KOPT-K1 (cell line): ENCODE measurements around the gene C10orf105.

Source experiments
- H3K27ac ChIP-seq: fragments of 200-600 bp; sonication (generic); 2 replicates; pipeline ENCODE4 v1.5.1; 2016; ENCODE audit warnings: antibody characterized with exemption, mild to moderate bottlenecking, low read depth, low read length; ENCODE audit not compliant: poor library complexity, severe bottlenecking
- H3K36me3 ChIP-seq: fragments of 200-600 bp; sonication (generic); 2 replicates; pipeline ENCODE4 v1.5.1; 2017; ENCODE audit warnings: antibody characterized with exemption, mild to moderate bottlenecking, low read length, moderate library complexity; ENCODE audit not compliant: insufficient read depth
- H3K9me3 ChIP-seq: fragments of 200-600 bp; sonication (generic); 2 replicates; pipeline ENCODE4 v1.5.1; 2017; ENCODE audit warnings: antibody characterized with exemption, low read length, mild to moderate bottlenecking; ENCODE audit not compliant: insufficient read depth, poor library complexity, severe bottlenecking

The C10orf105 gene

GRCh38 chr10:71745664-71746250, 26.2 kb upstream of the C10orf105 start:
- Histone ChIP-seq H3K36me3 (peaks cover 11% of the 10 kb centered on the region), H3K27ac (peak overlapping the region; percentile 100), H3K9me3 (no peaks in the 10 kb centered on the region)

DNA sequence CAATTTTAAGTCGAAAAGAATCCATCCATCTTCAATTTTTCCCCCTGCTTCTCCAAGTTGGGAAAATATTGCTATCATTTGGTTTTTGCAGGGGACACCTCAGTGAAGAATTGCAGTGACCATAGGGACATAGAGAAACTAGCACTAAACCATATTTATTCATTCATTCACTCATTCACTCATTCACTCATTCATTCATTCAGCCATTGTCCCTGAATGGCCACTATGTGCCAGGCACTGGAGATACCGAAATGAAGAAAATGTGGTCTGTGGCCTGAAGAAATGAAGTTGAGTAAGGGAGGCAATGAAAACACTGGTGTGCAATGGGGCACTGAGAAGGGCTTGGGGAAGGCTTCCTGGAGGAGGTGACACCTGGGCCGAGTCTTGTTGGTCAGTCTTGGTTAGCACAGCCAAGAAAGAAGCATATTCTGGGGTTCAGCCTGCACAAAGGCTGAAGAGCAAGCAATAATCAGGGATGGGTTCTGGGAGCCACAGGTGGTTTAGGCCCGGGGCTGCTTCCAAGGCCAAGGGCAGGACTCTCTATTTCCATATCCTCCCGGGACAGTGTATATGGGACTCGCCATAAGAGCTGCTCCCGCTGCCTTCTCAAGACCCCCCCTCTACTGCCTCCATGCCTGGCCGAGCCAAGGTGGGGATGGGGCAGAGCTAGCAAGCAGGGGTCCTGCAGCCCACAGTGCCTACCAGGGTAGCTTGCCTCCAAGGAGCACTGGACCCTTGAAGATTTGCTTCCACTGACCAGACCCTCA, 25.5 kb upstream of the C10orf105 start:
- no peaks in the 10 kb centered on the region for H3K9me3 ChIP-seq
- peak overlapping the region; percentile 100 for H3K27ac ChIP-seq
- peaks cover 5% of the 10 kb centered on the region for H3K36me3 ChIP-seq

- Histone ChIP-seq H3K27ac (peak overlapping the region; percentile 66), H3K9me3 (no peaks in the 10 kb centered on the region), H3K36me3 (no peaks in the 10 kb centered on the region)
Measured at GRCh38 chr10:71743866-71744265, 24.3 kb upstream of the C10orf105 start.

DNA sequence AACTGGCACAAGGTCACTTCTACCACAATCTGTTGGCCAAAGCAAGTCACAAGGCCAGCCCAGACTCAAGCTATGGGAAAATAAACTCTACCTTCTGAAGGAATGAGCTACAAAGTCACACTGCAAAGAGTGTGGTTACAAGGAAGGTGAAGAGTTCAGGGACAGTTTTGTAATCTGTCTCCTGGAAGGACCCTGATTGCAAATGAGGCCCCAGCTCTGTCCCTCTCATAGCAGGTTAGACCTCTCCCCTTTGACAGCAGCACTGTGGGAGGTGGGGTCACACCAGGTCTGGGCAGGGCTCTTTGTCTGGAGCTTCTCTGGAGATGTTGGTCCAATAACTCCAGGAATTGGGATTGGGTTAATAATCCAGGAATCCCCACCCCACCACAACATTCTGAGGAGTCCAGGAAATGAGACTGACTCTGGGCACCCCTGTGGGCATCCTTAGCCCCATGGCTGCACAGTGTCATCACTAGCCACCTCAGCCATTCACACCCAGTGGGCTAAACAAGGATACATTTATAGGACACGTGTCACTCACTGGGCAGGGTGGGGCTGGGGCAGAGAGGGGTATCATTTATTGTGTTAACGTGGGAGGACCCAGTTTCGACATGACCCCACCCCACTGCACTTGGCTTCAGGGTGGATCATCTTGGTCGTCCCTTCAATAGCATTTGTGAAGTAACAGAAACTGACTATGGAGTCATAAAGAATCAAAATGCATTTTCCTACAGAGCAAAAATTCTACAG, 23.7 kb upstream of the C10orf105 start:
- Histone ChIP-seq H3K36me3 (no peaks in the 10 kb centered on the region), H3K27ac (peak overlapping the region; percentile 66), H3K9me3 (no peaks in the 10 kb centered on the region)

DNA sequence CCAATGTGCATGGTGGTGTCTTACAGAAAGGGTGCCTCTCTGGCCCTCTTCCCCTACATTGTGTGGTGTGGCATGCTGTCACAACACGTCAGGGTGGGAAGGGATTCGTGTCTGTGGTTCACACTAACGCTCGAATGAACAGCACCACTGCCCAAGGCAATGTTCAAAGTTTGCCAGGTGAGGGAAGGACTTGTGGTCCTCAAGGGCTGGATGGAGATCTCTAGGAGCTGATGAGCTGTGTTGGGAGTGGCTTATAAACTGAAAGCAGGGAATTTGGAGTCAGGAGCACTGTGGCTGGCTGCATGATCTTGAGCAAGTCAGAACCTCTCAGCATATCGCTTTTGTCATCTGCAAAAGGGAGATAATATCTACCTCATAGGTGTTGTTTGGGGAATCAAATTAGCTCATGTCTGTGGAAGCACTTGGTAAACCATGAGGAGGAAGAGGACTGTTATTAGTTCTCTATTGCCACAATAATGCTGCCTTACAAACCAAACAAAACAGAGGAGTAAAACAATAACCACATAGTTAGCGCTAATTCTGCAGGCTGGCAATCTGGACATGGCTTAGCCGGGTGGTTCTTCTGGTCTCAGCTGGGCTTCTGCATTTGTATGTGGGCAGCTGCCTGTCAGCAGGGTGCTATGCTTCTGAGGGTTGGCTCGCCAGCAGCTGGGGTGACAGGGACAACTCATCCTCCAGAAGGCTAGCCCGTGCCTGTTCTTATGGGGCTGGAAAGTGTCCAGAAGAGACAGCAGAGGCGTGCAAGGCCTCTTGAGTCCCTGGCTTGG, 22.9 kb upstream of the C10orf105 start:
- H3K36me3 ChIP-seq, result no peaks in the 10 kb centered on the region
- H3K27ac ChIP-seq, result peak overlapping the region; percentile 66

GRCh38 chr10:71741671-71742070, 22.1 kb upstream of the C10orf105 start:
- Histone ChIP-seq H3K36me3 (no peaks in the 10 kb centered on the region), H3K9me3 (no peaks in the 10 kb centered on the region), H3K27ac (peak overlapping the region; percentile 66)

More for the DNA sequence above, 22.9 kb upstream of the C10orf105 start:
- no peaks in the 10 kb centered on the region for H3K9me3 ChIP-seq

- H3K36me3 ChIP-seq, result no peaks in the 10 kb centered on the region
- no peaks in the 10 kb centered on the region for H3K9me3 ChIP-seq
- peak overlapping the region; percentile 66 for H3K27ac ChIP-seq
Measured at GRCh38 chr10:71741029-71741428, 21.5 kb upstream of the C10orf105 start.

- no peaks in the 10 kb centered on the region for H3K36me3 ChIP-seq
- no peaks in the 10 kb centered on the region for H3K9me3 ChIP-seq
- peak overlapping the region; percentile 66 for H3K27ac ChIP-seq
Measured at GRCh38 chr10:71740069-71740653, 20.6 kb upstream of the C10orf105 start.

GRCh38 chr10:71739358-71739900, 19.9 kb upstream of the C10orf105 start:
- Histone ChIP-seq H3K36me3 (no peaks in the 10 kb centered on the region), H3K27ac (peak overlapping the region; percentile 66), H3K9me3 (no peaks in the 10 kb centered on the region)

- Histone ChIP-seq H3K36me3 (no peaks in the 10 kb centered on the region), H3K9me3 (no peaks in the 10 kb centered on the region), H3K27ac (peak overlapping the region; percentile 89)
Measured at GRCh38 chr10:71737834-71738197, 18.2 kb upstream of the C10orf105 start.

GRCh38 chr10:71737001-71737833, 17.6 kb upstream of the C10orf105 start:
- no peaks in the 10 kb centered on the region for H3K36me3 ChIP-seq
- H3K9me3 ChIP-seq, result no peaks in the 10 kb centered on the region
- peak overlapping the region; percentile 89 for H3K27ac ChIP-seq

- Histone ChIP-seq H3K27ac (peak overlapping the region; percentile 89), H3K36me3 (no peaks in the 10 kb centered on the region), H3K9me3 (no peaks in the 10 kb centered on the region)
Measured at GRCh38 chr10:71736570-71736952, 17.0 kb upstream of the C10orf105 start.

DNA sequence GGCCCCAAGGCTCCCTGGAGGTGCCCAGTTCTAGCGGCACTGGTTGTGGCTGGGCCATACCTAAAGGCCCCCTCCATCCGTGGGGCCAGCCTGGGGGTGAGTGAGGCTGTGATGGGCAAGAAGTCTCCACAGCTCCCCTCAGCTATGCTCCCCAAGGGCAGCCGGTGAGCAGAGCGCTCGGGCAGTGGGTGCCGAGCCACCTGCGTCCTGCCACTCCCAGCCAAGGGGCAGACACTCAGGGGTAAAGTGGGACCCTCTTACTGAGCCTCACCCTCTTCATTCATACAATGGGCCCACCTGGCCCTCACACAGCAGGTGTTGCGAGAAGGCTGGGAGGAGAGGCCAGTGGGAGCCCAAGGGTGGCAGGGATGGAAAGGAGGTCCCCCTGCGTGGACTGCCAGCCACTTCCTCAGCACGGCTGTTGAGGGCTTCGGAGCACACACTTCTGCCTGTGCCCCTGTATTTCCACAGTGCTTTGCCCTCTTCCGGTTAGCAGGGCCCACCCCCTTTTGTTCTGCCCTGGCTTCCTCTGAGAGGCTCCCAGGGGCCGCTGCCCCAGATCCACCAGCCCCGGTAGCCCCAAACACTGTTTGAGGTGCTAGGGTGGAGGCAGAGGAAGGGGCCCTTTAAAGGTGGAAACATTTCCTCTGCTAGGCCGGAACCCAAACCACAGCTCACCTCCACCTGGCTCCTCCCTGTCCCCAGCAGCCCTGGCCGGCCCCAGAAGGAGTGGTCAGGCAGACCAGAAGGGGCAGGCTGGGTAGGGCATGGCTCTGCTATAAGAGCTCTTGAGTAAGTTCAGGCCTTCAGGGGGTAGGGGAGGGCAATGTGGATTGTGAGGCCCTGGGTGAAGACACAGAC, 16.4 kb upstream of the C10orf105 start:
- H3K27ac ChIP-seq, result peak overlapping the region; percentile 89
- no peaks in the 10 kb centered on the region for H3K36me3 ChIP-seq
- H3K9me3 ChIP-seq, result no peaks in the 10 kb centered on the region
